DMS153 (cell line): Measurements from ENCODE around the gene GPC5.
"Not testable (repeated sequence)": the region's sequence is repeated elsewhere in the genome, so short reads cannot be mapped to it uniquely, and the experiment has no call there.

Experiments used
- DNase-seq: peaks from one replicate; lab custom pipeline; 2025; lab: John Stamatoyannopoulos, UW

Gene GPC5

DNA sequence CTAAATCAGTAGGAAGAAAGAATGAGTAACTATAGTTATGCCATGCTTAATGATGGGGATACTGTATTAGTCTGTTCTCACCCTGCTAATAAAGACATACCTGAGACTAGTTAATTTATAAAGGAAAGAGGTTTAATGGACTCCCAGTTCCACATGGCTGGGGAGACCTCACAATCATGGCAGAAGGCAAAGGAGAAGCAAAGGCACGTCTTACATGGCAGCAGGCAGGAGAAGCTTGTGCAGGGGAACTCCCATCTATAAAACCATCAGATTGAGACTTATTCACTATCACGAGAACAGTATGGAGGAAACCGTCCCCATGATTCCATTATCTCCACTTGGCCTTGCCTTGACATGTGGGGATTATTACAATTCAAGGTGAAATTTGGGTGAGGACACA lies 1084.4 kb downstream of the GPC5 start:
- DNase-seq = not testable (repeated sequence)

DNA sequence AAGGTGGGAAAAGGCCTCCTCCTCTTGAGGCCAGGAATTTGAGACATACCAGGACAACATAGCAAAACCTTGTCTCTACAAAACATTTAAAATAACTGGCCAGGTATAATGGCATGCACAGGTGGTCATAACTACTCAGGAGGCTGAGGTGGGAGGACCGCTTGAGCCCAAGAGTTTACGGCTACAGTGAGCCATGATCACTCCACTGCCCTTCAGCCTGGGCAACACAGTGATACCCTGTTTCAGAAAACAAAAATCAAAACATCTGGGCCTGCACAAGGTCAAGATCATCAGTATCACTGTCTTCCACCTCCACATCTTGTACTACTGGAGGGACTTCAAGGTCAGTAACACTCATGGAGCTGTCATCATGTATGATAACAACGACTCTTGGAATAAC lies 1085.5 kb downstream of the GPC5 start:
- no peak for DNase-seq

GRCh38 chr13:92487238-92487637 lies 1088.8 kb downstream of the GPC5 start:
- no peak for DNase-seq

- DNase-seq = no peak
Observed at GRCh38 chr13:92488249-92488852, 1089.9 kb downstream of the GPC5 start.

GRCh38 chr13:92491839-92492238 lies 1093.4 kb downstream of the GPC5 start:
- DNase-seq = no peak

DNA sequence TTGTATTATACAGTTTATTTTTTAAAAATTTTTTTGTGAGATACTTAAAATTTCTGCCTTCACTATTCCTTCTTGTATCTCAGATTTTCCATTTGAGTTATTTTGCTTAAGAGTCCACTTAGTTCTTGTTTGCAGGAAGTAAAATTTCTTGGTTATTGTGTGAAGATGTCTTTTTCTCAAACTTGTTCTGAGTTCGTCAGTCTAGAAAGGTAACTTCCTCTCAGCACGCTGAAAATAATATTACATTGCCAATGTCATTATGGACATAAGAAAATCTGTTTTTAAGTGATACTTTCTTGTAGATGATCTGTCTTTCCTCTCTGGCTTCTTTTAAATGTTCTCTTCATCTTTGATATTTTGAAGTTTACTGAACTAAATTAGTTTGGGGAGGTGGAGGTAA lies 1096.5 kb downstream of the GPC5 start:
- DNase-seq = no peak

GRCh38 chr13:92500192-92500591 lies 1101.8 kb downstream of the GPC5 start:
- DNase-seq = no peak

GRCh38 chr13:92510416-92510815 lies 1112.0 kb downstream of the GPC5 start:
- DNase-seq = no peak

- DNase-seq = no peak
Observed at GRCh38 chr13:92512852-92513251, 1114.4 kb downstream of the GPC5 start.

DNA sequence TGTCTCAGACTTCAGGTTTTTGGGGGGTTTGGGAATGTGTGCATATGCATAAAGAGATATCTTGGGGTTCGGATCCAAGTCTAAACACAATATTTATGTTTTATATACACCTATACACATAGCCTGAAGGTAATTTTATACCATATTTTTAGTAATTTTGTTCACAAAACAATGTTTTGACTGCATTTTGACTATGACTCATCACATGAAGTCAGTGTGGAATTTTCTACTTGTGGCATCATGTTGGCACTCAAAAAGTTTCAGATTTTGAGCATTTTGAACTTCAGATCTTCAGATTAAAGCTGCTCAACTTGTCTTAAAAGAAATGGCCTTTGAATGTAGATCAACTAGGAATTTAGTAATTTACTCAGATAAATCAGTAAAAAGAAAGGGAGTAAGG lies 1115.3 kb downstream of the GPC5 start:
- DNase-seq = no peak

DNA sequence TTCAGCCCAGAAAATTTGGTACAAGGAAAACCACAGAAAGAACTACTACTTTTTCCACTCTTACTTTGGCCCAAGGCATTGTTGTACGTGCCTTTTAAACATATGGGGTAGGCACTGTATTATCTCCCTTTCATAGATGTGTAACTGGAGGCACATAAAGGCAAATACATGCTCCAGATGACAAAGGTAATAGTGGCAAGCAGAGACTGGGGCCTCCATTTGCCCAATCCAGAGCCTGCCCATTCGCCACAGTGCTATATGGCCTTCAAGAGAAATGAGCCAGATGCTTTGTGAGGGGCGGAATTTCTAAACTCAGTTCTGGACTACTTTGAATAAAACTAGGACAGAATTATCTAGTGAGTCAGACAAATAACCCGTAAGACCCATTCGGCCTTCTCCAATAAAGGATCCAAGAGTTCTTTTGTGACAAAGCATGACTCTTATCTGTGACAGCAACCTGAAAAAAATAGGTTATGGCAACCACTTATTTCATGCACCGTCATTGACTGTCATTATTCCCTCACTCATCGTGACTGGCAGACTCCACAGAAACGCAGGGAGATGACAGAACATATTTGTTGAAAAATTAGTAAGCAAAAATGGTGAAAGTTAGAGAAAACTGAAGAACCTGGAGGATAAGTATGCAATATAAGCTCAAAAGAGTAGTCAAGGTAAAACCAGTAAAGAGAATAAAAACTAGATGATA lies 1116.2 kb downstream of the GPC5 start:
- no peak for DNase-seq

DNA sequence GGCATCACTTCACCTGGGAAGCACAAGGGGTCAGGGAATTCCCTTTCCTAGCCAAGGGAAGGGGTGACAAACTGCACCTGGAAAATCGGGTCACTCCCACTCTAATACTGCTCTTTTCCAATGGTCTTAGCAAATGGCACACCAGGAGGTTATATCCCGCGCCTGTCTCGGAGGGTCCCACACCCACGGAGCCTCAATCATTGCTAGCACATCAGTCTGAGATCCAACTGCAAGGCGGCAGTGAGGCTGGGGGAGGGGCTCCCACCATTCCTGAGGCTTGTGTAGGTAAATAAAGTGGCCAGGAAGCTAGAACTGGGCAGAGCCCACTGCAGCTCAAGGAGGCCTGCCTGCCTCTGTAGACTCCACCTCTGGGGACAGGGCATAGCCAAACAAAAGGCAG lies 1118.5 kb downstream of the GPC5 start:
- DNase-seq = not testable (repeated sequence)

GRCh38 chr13:92518622-92519021 lies 1120.2 kb downstream of the GPC5 start:
- not testable (repeated sequence) for DNase-seq

GRCh38 chr13:92530364-92530763 lies 1131.9 kb downstream of the GPC5 start:
- DNase-seq = no peak

GRCh38 chr13:92535222-92536006 lies 1137.0 kb downstream of the GPC5 start:
- DNase-seq = no peak

- DNase-seq = no peak
Observed at GRCh38 chr13:92537471-92537870, 1139.0 kb downstream of the GPC5 start.

DNA sequence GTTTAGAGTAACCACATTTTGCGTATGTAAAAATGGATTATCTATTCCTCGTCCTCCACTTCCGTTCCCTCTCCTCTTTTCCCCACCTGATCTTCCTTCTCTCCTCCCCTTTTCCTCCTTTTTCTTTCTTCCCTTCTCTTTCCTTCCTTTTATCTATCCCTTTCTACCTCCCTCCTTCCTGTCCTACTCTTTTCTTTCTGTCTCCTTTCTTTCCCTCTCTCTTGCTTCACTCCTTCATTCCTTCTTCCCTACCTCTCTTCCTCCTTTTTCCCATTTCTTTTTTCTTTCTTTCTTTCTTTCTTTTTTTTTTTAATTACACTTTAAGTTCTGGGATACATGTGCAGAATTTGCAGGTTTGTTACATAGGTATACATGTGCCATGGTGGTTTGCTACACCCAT lies 1139.7 kb downstream of the GPC5 start:
- DNase-seq = no peak

DNA sequence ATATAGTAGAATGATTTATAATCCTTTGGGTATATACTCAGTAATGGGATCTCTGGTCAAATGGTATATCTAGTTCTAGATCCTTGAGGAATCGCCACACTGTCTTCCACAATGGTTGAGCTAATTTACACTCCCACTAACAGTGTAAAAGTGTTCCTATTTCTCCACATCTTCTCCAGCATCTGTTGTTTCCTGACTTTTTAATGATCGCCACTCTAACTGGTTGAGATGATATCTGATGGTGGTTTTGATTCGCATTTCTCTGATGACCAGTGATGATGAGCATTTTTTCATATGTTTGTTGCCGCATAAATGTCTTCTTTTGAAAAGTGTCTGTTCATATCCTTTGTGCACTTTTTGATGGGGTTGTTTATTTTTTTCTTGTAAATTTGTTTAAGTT lies 1140.7 kb downstream of the GPC5 start:
- not testable (repeated sequence) for DNase-seq

GRCh38 chr13:92547266-92547665 lies 1148.8 kb downstream of the GPC5 start:
- no peak for DNase-seq

GRCh38 chr13:92549276-92549675 lies 1150.9 kb downstream of the GPC5 start:
- DNase-seq = no peak

GRCh38 chr13:92553470-92554114 lies 1155.2 kb downstream of the GPC5 start:
- no peak for DNase-seq

GRCh38 chr13:92560883-92561282 lies 1162.5 kb downstream of the GPC5 start:
- no peak for DNase-seq

GRCh38 chr13:92564942-92565341 lies 1166.5 kb downstream of the GPC5 start:
- DNase-seq = no peak
